Tongue (tissue), 2 donors: ENCODE results near the gene GALNT7. TPM values are rescaled to one million over a fixed set of nuclear protein-coding genes. Genes with fewer than 3 reads are reported as not detected.
"Not testable (repeated sequence)": the region's sequence is repeated elsewhere in the genome, so short reads cannot be mapped to it uniquely, and the experiment has no call there.

ENCODE experiments used
- DNase-seq: peaks from one replicate; pipeline ENCODE4 v3.0.0-alpha.2; 2015
- total RNA-seq: library from RNA; depleted of rRNA; stranded (reverse); fragments of >200 nt; gene quantifications from one replicate; pipeline ENCODE4 v1.2.3, GENCODE V29; 2014

GALNT7 gene
- total RNA-seq, 1 donor from 2014 or later, result 29.3 TPM

DNA sequence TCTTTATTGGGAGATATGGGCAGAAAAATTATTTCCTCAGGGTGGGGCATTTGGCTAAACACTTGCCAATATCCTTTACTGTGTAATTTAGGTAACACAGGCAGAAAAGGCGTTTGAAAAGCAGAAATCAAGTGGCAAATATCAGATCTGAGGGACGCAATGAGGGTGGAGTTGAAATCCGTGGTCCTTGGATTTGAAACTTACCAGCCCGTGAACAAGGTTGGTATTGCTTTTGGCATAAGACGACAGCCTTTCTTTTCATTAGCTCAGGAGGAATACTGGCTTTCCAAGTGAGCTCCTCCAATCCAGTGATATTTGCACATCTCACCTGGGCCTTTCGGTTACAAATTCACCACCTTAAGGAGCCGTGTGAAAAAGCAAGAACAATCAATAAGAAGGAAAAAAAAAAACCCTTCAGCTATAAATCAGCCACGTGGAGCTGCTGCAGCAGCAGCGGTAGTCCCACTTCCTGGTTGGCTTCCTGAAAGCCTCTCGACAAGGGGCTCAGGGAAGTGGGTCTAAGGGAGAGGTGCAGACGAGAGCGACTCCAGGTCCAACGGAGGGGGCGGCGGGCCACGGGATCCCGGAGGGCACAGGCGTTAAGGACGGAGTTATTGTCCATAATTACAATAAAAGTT, 734 bp upstream of the GALNT7 start:
- DNase-seq, result peak; percentile 58

GRCh38 chr4:173169178-173169427, 492 bp downstream of the GALNT7 start:
- DNase-seq, result no peak

DNA sequence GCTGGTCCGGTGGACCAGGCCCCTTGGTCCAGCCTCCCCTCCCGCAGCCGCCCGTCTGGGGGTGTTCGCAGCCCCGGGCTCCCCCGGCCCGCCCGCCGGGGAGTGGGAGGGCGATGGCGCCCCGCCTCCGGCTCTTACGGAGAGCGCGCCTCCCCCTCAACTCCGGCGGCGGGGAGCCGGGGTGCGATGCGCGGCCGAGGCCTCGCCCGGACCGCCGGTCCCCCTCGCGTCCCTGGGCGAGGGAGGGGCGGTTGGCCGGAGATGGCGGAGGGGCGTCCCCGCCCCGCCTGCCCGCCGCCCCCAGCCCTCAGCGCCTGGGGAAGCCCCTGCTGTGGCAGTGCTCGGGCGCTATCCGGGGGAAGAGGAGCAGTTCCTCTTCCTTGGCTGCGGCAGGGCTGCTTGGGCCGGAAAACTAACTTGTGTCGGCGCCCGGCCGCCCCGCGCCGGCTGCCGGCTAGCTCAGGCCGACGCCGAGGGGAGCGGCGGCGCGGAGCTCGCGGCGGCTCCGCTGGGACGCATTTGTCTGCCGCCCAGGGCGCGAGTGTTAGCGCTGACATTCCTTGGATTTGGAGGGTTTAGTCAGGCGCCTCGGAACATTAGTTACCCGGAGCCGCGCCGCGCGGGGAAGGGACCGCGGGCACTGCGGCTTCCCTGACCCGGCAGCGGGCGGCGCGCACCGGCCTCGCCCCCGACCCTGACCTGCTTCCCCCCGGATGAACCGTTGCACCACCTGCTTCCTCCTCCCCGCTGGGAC, 994 bp downstream of the GALNT7 start:
- DNase-seq, result peak; percentile 85

DNA sequence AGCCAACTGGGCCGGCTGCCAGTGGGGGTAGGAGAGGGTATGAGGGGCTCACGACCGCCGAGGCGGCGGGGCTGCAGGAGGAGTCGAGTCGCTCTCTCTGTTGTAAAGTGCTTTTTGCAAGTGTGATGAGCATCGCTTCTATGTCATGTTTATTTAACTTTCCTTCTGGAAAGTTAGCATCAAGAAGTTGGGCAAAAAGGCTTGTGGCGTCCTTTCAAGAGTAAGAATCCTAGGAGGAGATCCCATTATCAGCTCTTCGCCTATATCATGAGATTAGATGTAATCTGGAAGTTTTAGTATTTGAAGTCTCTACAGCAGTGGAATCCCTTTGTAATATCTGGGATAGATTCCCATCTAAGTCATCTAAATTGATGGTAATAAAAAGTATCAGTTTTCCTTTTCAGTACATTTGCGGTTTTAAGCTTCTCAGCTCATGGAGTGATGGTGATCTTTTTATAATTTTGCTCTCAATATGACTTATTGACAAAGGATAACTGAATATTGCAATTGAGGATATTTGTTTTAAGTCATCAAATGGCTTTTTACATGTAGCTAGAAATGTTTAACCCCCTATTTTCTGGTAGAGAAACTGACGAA, 1.7 kb downstream of the GALNT7 start:
- no peak for DNase-seq

- peak; percentile 33 for DNase-seq
Observed at GRCh38 chr4:173171098-173171497, 2.5 kb downstream of the GALNT7 start.

DNA sequence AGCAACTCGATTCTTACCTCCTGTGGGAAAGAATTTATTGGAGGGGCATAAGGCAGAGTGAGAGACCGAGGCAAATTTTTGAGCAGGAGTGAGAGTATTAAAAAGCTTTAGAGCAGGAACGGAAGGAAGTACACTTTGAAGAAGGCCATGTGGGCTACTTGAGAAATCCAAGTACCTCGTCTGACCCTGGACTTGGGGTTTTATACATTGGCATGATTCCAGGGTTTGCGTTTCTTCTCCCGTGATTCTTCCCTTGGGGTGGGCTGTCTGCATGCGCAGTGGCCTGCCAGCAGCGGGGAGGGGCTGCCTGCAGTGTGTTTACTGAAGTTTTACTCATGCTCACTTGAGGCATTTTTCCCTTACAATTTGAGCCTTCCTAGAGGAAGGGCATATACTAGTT, 3.4 kb downstream of the GALNT7 start:
- no peak for DNase-seq

- DNase-seq, result no peak
Observed at GRCh38 chr4:173174184-173174583, 5.6 kb downstream of the GALNT7 start.

DNA sequence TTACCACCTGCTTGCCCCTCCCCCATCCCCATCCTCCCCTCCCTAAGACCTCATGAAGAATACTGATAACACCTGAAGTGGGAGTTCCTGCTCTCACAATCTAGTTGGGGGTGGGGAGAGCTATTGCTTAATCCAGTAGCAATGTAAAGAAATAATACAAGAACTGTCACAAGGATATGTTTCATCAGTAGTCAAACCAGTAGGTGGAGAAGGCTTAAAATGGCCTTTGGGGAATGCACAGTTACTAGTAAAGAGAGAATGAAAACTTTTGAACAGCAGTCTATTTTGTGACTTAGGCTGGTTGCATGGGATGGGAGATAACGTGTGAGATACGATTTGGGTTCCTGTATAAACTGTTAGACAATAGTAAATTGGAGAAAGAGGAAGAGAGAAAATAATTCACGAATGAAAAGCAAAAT, 6.0 kb downstream of the GALNT7 start:
- no peak for DNase-seq

DNA sequence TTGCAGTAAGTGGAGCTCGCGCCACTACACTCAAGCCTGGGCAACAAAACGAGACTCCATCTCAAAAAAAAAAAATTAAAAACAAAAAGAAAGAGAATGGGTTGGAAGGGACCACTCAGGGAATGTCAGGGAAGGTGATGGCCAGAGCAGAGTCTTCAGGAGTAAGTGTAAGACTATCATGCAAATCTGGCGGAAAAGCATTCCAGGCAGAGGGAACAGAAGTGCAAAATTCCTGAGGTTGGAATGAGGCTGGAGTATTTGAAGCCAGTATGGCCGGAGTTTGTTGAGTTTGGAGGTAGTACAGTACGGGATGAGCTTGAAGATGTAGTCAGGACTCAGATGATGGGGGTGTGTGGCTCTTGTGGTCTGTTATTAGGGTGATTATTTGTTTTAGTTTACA, 7.4 kb downstream of the GALNT7 start:
- no peak for DNase-seq

DNA sequence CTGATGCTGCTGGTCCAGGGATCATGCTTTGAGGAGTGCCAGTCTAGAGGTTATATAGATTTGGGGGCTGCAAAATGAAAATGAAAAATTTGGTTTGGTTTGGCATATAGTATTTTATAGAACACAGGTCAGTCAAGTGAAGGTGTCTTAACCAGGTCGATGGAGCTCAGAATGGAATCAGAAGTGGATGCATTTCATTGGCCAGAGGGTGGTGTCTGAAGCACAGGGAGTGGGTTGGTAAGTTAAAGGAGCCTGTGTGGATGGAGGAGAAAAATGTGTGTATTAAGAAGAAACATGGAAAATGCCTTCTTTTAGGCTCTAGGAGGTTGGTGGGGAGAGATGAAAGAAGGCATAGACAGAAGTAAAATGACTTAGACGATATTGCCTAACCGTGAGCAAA, 8.6 kb downstream of the GALNT7 start:
- DNase-seq, result no peak

- DNase-seq, result no peak
Observed at GRCh38 chr4:173178144-173178543, 9.5 kb downstream of the GALNT7 start.

DNA sequence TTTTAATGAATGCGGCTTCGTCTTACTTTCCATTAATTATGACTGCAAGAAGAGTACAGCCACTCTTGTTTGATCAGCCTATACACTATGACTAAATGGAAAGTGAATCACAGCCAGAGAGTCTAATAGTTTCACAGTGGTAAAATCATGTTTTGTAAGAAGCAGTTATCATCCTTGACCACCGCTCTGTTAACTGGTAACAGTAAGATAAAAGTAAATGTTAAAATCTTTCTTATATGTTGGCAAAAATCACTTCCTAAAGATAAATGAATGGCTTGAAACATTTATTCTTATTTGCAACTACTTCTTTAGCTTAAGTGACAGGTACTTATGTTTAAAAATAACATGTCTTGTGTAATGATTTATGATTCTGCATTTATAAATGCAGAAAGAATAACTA, 13.2 kb downstream of the GALNT7 start:
- no peak for DNase-seq

DNA sequence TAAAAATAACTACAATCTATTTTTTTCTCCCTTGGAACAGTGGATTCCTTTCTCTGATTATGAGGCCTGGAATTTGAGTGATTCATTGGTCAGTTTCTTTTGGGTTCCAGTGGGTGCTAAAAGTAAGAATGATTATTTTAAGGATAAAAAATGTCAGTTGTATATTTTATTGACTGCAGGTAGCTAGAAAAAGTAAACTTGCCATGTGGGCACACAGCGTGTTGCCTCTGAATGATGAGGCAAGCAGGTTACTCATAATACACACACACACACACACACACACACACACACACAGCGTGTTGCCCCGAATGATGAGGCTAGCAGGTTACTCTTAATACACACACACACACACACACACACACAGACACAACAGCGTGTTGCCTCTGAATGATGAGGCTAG, 13.8 kb downstream of the GALNT7 start:
- DNase-seq, result no peak

GRCh38 chr4:173183659-173184247, 15.1 kb downstream of the GALNT7 start:
- DNase-seq, result not testable (repeated sequence)

DNA sequence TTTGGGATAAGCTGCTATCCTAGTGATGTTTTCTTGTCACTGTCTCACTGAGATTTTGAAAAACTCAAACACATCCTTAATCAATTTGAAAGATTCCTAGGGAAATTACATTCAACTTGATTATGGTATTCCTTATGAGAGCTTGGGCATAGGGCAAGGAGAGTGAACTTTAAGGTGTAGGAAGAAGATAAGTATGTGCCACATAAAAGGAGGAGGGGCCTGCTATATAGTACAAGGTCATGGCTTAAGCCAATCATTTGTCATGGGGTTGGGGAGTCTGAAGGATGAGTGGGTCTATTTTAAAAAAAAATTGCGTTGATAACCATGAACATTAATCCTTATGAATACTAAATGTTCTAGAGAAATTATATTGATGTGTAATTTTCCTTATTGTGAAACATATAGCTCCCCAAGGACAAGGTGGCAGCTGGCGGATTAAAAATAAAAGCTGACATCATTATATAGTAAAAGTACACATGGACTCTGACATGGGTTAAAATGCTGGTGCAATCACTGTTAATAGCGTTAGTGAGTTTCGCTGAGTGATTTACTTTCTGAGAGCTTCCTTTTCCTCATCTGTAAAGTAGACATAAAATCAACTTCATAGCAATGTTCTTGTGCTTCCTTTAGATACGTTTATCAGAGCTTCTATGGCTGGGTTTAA, 17.4 kb downstream of the GALNT7 start:
- peak; percentile 37 for DNase-seq

DNA sequence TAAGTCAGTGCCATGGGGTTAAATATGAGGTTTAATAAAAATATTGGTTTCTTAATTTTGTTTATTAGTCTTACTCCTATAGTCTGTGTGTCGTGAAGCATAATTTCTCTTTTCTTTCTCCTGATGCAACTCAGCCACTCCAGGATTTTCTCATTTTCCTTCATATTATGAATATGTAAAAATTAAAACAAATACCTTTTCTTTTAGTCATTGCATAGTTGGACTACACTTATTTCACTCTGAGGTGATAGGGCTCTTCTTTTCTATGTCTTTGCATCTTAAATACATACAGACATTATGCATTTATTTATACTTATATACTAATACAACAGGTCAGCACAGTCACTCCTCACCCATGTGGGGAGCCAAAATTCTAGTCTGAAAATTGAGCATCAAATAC, 19.1 kb downstream of the GALNT7 start:
- DNase-seq, result no peak

DNA sequence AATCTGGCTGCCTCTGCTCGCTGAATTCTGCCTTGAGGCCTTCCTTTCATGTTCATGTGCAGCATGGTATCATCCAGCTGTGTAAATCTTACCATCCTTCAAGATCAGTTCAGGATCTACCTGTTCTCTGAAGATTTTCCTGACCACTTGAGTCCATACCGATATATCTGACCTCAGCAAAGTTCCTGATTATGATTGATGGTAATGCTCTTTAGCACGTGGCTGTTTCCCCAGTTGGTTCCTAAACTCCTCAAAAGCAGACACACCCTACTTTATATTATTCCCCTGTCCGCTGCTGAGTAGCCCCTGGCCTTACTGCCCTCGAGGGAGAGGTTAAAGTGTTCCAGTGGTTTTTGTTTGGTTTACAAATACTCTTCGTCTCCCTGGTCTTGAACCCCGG, 20.0 kb downstream of the GALNT7 start:
- no peak for DNase-seq

DNA sequence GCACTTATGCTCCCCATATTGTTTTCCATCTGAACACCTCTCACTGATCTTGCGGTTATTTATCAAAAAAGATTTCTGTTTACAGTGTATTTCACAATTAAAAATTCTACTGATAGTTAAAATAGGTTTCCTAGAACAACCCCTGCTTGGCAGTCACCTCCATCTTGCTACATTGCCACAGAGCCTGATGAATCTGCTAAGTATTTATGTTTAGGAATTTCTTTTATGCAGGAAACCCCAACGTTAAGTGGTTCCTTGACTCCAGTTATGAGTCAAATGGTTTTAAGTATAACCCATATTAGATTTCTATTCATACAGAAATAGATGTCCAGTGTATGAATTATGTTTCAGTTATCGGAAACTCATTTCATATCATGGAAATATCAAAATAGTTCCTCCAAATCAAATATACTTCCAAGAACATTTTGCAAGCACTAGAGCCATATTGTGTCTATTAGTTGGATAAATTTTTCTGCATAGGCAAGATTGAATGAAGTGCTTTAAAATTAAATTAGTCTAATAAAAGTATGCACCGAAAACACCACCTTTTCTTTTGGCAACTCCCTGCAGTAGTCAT, 20.6 kb downstream of the GALNT7 start:
- DNase-seq, result no peak

GRCh38 chr4:173191623-173192041, 23.0 kb downstream of the GALNT7 start:
- DNase-seq, result peak; percentile 31

GRCh38 chr4:173192375-173193162, 24.0 kb downstream of the GALNT7 start:
- no peak for DNase-seq

GRCh38 chr4:173194157-173194556, 25.5 kb downstream of the GALNT7 start:
- DNase-seq, result no peak

DNA sequence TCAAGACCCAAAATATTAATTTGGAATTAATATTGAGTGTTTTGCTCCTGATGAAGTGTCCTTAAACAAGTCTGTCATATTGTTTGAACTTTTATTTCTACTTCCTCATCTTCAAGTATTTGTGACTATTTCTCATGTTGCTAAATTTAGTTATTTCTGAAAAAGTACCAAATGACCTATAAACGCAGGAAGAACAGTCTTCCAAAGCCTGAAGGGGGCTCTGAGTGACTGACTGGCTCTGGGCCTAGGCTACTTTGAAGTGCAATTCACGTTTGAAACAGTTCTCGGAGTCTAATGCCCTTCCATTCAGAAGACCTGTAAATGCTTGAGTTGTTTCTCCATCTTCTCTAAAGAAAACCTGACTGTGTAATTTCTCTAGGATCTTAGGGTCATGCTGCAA, 26.5 kb downstream of the GALNT7 start:
- DNase-seq, result no peak
